KOPT-K1 (cell line): ENCODE results near the gene ZNF124.

Source experiments
- H3K27ac ChIP-seq: fragments of 200-600 bp; sonication (generic); 2 replicates; pipeline ENCODE4 v1.5.1; 2016; ENCODE audit warnings: antibody characterized with exemption, mild to moderate bottlenecking, low read depth, low read length; ENCODE audit not compliant: poor library complexity, severe bottlenecking
- H3K36me3 ChIP-seq: fragments of 200-600 bp; sonication (generic); 2 replicates; pipeline ENCODE4 v1.5.1; 2017; ENCODE audit warnings: antibody characterized with exemption, mild to moderate bottlenecking, low read length, moderate library complexity; ENCODE audit not compliant: insufficient read depth
- H3K9me3 ChIP-seq: fragments of 200-600 bp; sonication (generic); 2 replicates; pipeline ENCODE4 v1.5.1; 2017; ENCODE audit warnings: antibody characterized with exemption, low read length, mild to moderate bottlenecking; ENCODE audit not compliant: insufficient read depth, poor library complexity, severe bottlenecking

Gene ZNF124

DNA sequence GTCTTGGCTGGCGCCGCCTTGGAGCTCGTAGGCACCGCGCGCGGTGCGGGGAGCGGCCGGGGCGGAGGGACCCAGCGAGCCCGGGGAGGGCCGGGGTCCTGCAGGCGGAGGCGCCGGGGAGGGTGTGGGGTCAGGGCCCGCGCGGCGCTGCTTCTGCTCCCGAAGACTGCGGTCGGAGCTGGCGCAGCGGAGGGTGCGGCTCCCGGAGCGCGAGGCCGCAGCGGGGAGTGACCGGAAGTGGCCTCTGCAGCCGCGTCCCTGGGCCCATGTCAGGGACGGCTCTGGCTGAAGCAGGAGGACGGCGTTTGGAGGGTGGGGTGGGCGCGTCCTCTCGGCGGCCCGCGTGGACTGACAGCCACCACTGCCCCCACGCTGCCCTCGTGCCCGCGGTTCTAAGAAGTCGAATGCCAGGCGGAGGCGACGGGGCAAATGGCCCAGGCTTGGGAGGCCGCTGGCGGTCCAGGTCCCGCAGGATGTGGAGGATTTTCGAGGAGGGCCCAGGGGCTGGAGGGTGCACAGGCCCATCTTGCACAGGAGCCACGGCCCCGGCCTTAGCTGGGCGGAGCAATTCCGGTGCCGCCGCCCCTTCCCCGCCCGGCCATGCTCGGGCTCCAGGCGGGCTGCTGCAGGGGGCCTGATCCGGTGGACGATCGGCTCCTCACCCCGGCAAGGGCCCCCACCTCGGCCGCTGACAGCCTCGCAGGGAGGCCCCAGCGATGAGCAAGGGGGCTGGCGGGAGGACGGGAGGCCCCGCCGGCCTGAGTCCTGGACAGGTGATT lies 59.9 kb downstream of the ZNF124 start:
- Histone ChIP-seq H3K36me3 (no peaks in the 10 kb centered on the region), H3K27ac (no peak overlapping the region), H3K9me3 (peaks cover 22% of the 10 kb centered on the region)

DNA sequence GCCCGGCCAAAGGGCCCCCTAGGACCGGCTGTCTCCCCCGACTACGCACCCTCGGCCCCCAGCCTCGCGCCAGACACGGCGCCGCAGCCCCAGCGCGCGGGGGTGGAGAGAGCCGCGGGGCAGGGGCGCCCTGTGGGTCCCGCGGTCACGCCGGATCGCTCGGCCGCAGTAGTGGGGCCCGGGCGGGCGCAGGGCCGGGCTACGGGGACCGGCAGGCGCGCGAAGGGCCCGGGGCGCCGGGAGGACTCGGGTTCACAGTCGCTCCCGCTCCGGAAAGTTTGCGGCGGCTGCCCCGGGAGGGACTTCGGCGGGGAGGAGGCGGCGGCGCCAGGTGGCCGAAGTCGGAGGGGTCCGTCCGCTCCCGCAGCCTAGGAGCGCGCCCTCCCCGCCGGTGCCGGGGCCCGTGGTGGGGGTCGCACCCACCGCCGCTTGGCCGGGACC lies 60.5 kb downstream of the ZNF124 start:
- Histone ChIP-seq H3K27ac (no peak overlapping the region), H3K36me3 (no peaks in the 10 kb centered on the region), H3K9me3 (peaks cover 24% of the 10 kb centered on the region)

DNA sequence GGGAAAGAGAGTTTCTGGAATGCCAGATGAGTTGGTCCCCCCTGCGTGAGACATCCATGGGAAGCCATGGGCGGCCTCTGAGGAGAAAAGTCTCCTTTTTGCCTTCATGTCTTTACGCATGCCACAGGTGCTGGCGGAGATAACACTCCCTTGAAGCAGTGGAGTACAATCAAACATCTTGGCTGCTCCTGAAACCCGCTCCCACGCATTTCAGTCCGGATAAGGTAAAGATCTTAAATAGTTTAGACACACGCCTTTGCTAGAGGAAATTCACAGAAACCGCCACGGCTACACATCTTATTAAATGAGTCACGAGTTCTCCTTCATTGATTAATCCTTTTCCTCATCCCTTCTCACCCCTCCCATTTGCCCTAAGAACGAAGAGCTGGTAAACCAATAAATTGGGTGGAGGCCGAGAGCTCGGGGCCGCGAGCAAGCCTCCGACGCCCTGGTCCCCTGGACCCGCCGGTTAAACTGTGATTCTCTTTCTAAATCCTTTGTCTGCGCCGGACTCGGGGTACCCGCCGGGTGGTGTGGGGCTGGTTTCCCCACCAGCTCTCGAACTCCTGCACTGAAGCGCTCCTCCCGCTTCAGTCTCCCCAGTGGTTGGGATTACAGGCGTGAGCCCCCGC lies 61.1 kb downstream of the ZNF124 start:
- Histone ChIP-seq H3K36me3 (no peaks in the 10 kb centered on the region), H3K27ac (no peak overlapping the region), H3K9me3 (peaks cover 27% of the 10 kb centered on the region)

DNA sequence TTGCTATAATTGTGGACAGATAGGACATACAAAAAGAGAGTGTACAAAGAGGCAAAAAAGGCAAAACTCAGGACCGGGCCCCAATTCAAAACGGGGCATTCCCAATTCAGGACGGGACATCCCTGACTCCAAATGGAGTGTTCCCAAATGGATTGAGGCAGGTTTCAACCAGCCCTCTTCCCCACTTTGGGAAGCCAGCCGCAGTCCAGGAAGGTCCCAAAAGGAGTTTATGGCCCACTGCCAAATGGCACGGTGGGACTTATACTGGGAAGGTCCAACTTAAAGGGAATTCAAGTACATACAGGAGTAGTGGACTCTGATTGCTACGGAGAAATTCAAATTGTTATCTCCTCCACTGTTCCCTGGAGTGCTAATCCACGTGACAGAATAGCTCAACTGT lies 64.1 kb downstream of the ZNF124 start:
- Histone ChIP-seq H3K36me3 (no peaks in the 10 kb centered on the region; the same call in 1 of the 2 replicates), H3K27ac (no peak overlapping the region), H3K9me3 (peaks cover 45% of the 10 kb centered on the region)

DNA sequence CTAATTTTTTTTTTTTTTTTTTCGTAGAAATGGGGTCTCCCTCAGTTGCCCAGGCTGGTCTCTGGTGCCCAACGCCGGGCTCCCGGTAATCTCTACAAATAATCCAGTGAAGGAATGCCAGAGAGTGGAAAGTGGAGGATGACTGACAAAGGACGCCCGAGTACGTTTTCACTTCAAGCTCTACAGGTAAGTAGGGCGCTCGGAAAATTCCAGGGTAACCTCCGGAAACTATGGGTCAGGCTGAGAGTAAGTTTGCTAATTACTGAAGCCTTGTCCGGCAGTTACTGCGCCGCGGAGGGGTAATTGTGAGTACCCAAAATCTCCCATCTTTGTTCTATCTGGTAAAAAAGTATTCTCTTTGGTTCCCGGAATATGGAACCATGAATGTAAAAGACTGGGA lies 65.9 kb downstream of the ZNF124 start:
- Histone ChIP-seq H3K36me3 (peaks cover 17% of the 10 kb centered on the region), H3K9me3 (peaks cover 45% of the 10 kb centered on the region), H3K27ac (no peak overlapping the region)
